ENCODE measurements around the gene FAM83F. TPM values are rescaled to one million over a fixed set of nuclear protein-coding genes. Genes with fewer than 3 reads are reported as not detected.

Gene FAM83F
- total RNA-seq, 1 experiment from 2014 or later = 43.1 TPM

DNA sequence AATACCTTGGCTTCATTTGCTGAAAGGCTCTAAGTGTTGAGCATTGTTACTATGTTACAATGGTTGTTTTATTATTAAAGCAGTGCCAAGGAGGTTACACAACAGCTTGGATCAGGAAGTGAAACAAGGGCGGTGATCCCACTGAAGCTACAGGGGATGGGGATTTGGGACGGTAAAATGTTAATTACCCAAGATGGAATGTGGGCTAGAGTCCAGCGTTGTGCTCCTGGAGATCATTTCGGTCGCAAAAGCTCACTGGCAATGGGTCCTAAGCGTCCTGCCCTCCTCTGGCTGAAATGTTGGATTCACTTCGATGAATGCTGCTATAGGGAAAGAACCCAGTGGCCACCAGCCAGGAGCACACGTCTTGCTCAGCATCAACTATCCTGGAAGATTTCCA lies 48.3 kb downstream of the FAM83F start:
- H3K27me3 Mint-ChIP-seq (ENCODE audit: low read depth) = peaks cover 18% of the 10 kb centered on the region
- H3K36me3 Mint-ChIP-seq = no peaks in the 10 kb centered on the region
- ChIA-PET CTCF (interaction anchor here (1.2 to 1.4 kb wide), 2 partner anchors 138 to 500 kb away, joined by 3 to 5 read pairs; no protein-coding TSS in a partner anchor), POLR2A (interaction anchor here (0.6 to 2.1 kb wide), 3 partner anchors 11 to 514 kb away, joined by 3 to 11 read pairs (median 3); no protein-coding TSS in a partner anchor)
- no peaks in the 10 kb centered on the region for H3K9me3 Mint-ChIP-seq
- TF ChIP-seq, protein P1, sequence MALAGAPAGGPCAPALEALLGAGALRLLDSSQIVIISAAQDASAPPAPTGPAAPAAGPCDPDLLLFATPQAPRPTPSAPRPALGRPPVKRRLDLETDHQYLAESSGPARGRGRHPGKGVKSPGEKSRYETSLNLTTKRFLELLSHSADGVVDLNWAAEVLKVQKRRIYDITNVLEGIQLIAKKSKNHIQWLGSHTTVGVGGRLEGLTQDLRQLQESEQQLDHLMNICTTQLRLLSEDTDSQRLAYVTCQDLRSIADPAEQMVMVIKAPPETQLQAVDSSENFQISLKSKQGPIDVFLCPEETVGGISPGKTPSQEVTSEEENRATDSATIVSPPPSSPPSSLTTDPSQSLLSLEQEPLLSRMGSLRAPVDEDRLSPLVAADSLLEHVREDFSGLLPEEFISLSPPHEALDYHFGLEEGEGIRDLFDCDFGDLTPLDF (CRISPR knock-in tag; IDR thresholded peaks at IDR 0.05) = no peak
- TF ChIP-seq CREM (CRISPR knock-in tag; IDR thresholded peaks at IDR 0.05) (no peak), KAT7 (CRISPR knock-in tag; IDR thresholded peaks at IDR 0.05; ENCODE audit: borderline replicate concordance) (no peak)
- no peak for DNase-seq (ENCODE audit: low spot score)
- ATAC-seq = no peak
- peak overlapping the region; percentile 93 for H3K4me3 Mint-ChIP-seq
- H3K4me1 Mint-ChIP-seq = peaks cover 16% of the 10 kb centered on the region
- peak overlapping the region; percentile 99 for H3K27ac Mint-ChIP-seq

DNA sequence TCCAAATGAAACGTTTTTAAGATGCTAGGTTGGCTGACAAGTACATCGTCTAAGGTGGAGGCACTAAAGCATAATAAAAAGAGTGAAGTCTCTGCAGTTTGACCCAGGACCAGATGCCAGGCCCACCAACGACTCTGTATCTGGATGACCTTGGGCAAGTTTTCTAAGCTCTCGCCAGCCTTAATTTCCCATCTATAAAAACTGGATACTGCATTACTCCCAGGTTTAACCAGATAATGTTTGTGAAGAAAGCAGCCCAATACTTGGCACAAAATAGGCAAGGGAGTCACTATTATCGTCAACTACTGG lies 49.0 kb downstream of the FAM83F start:
- Mint-ChIP-seq H3K4me3 (peak overlapping the region; percentile 93), H3K27me3 (ENCODE audit: low read depth) (peaks cover 18% of the 10 kb centered on the region), H3K36me3 (no peaks in the 10 kb centered on the region), H3K4me1 (peaks cover 16% of the 10 kb centered on the region), H3K9me3 (no peaks in the 10 kb centered on the region), H3K27ac (peak overlapping the region; percentile 99)
- ChIA-PET POLR2A (interaction anchor here (0.6 to 2.1 kb wide), 13 partner anchors 11 to 514 kb away, joined by 3 to 11 read pairs (median 3); partner anchors contain the start of gene FAM83F), CTCF (interaction anchor here (0.5 to 2.1 kb wide), 17 partner anchors 9 to 515 kb away, joined by 3 to 18 read pairs (median 4); partner anchors contain the start of gene FAM83F)
- DNase-seq (ENCODE audit: low spot score) = no peak
- TF ChIP-seq ESRRA (CRISPR knock-in tag; IDR thresholded peaks at IDR 0.05; ENCODE audit: borderline replicate concordance) = no peak
- TF ChIP-seq, protein P2, sequence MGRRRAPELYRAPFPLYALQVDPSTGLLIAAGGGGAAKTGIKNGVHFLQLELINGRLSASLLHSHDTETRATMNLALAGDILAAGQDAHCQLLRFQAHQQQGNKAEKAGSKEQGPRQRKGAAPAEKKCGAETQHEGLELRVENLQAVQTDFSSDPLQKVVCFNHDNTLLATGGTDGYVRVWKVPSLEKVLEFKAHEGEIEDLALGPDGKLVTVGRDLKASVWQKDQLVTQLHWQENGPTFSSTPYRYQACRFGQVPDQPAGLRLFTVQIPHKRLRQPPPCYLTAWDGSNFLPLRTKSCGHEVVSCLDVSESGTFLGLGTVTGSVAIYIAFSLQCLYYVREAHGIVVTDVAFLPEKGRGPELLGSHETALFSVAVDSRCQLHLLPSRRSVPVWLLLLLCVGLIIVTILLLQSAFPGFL (CRISPR knock-in tag; IDR thresholded peaks at IDR 0.05; ENCODE audit: borderline replicate concordance) = no peak
- no peak for TF ChIP-seq NR2C2 (CRISPR knock-in tag; IDR thresholded peaks at IDR 0.05)
- TF ChIP-seq, protein P3, sequence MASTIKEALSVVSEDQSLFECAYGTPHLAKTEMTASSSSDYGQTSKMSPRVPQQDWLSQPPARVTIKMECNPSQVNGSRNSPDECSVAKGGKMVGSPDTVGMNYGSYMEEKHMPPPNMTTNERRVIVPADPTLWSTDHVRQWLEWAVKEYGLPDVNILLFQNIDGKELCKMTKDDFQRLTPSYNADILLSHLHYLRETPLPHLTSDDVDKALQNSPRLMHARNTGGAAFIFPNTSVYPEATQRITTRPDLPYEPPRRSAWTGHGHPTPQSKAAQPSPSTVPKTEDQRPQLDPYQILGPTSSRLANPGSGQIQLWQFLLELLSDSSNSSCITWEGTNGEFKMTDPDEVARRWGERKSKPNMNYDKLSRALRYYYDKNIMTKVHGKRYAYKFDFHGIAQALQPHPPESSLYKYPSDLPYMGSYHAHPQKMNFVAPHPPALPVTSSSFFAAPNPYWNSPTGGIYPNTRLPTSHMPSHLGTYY (CRISPR knock-in tag; IDR thresholded peaks at IDR 0.05) = no peak
- TF ChIP-seq NFATC4 (CRISPR knock-in tag; IDR thresholded peaks at IDR 0.05) = no peak
- TF ChIP-seq ZNF423 (CRISPR knock-in tag; IDR thresholded peaks at IDR 0.05) = no peak
- TF ChIP-seq, protein P4, sequence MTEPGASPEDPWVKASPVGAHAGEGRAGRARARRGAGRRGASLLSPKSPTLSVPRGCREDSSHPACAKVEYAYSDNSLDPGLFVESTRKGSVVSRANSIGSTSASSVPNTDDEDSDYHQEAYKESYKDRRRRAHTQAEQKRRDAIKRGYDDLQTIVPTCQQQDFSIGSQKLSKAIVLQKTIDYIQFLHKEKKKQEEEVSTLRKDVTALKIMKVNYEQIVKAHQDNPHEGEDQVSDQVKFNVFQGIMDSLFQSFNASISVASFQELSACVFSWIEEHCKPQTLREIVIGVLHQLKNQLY (CRISPR knock-in tag; IDR thresholded peaks at IDR 0.05) = no peak
- no peak for TF ChIP-seq NFYB (CRISPR knock-in tag; conservative IDR thresholded peaks at IDR 0.05; ENCODE audit: low read depth)
- no peak for TF ChIP-seq ATF1 (CRISPR knock-in tag; IDR thresholded peaks at IDR 0.05)
- no peak for TF ChIP-seq ZBTB21 (CRISPR knock-in tag; IDR thresholded peaks at IDR 0.05; ENCODE audit: borderline replicate concordance)
- TF ChIP-seq SMAD4 (CRISPR knock-in tag; IDR thresholded peaks at IDR 0.05) = no peak
- TF ChIP-seq FOXJ3 (CRISPR knock-in tag; IDR thresholded peaks at IDR 0.05; ENCODE audit: borderline replicate concordance) = no peak
- no peak for TF ChIP-seq ZNF232 (CRISPR knock-in tag; IDR thresholded peaks at IDR 0.05)
- TF ChIP-seq FOXK1 (CRISPR knock-in tag; IDR thresholded peaks at IDR 0.05) = no peak
- no peak for TF ChIP-seq OVOL2 (CRISPR knock-in tag; IDR thresholded peaks at IDR 0.05; ENCODE audit: borderline replicate concordance)
- ATAC-seq = no peak

Data from WTC11 (cell line).